RPMI7951 (cell line): Measurements from ENCODE around the gene SKIDA1. TPM values are rescaled to one million over a fixed set of nuclear protein-coding genes. Genes with fewer than 3 reads are reported as not detected.

Experiments
- DNase-seq: peaks from one replicate; pipeline ENCODE4 v3.0.0-alpha.2; 2012; ENCODE audit warnings: low read depth
- total RNA-seq: library from RNA; depleted of rRNA; stranded (reverse); fragments of >200 nt; shearing (Covaris generic); gene quantifications from 2 replicates; pipeline ENCODE4 v1.2.3, GENCODE V29; 2014

SKIDA1 gene
- total RNA-seq, 1 experiment from 2014 or later = 0.48 TPM

- DNase-seq = peak; percentile 77
Observed at GRCh38 chr10:21517134-21518031, 8.1 kb downstream of the SKIDA1 start.

- DNase-seq = peak; percentile 72
Observed at GRCh38 chr10:21516242-21517131, 9.0 kb downstream of the SKIDA1 start.

- DNase-seq = no peak
Observed at GRCh38 chr10:21515361-21516241, 9.9 kb downstream of the SKIDA1 start.

GRCh38 chr10:21514818-21515351 lies 10.6 kb downstream of the SKIDA1 start:
- DNase-seq = no peak

GRCh38 chr10:21514129-21514817 lies 11.2 kb downstream of the SKIDA1 start:
- DNase-seq = no peak

- DNase-seq = no peak
Observed at GRCh38 chr10:21513405-21513788, 12.1 kb downstream of the SKIDA1 start.

GRCh38 chr10:21512573-21513404 lies 12.7 kb downstream of the SKIDA1 start:
- DNase-seq = no peak

GRCh38 chr10:21511946-21512572 lies 13.4 kb downstream of the SKIDA1 start:
- no peak for DNase-seq

- DNase-seq = no peak
Observed at GRCh38 chr10:21511095-21511570, 14.3 kb downstream of the SKIDA1 start.

- DNase-seq = no peak
Observed at GRCh38 chr10:21510241-21511094, 15.0 kb downstream of the SKIDA1 start.

- DNase-seq = no peak
Observed at GRCh38 chr10:21509341-21510240, 15.9 kb downstream of the SKIDA1 start.

GRCh38 chr10:21508706-21509331 lies 16.7 kb downstream of the SKIDA1 start:
- no peak for DNase-seq

- DNase-seq = no peak
Observed at GRCh38 chr10:21507150-21507549, 18.3 kb downstream of the SKIDA1 start.

- no peak for DNase-seq
Observed at GRCh38 chr10:21506351-21506750, 19.1 kb downstream of the SKIDA1 start.

GRCh38 chr10:21505711-21506278 lies 19.7 kb downstream of the SKIDA1 start:
- no peak for DNase-seq

- no peak for DNase-seq
Observed at GRCh38 chr10:21503542-21503941, 21.9 kb downstream of the SKIDA1 start.
